Type B pancreatic cell (in vitro differentiated cells): ENCODE measurements around the gene SSBP3. TPM values are rescaled to one million over a fixed set of nuclear protein-coding genes. Genes with fewer than 3 reads are reported as not detected.

Experiments
- DNase-seq: peaks from one replicate; pipeline ENCODE4 v3.0.0; 2021; ENCODE audit warnings: mixed read lengths; ENCODE audit not compliant: unreplicated experiment; ENCODE audit errors: extremely low spot score
- H3K27ac Mint-ChIP-seq: 2 replicates; pipeline ENCODE4 v1.8.0; 2021; ENCODE audit warnings: mild to moderate bottlenecking, mixed read lengths
- H3K27me3 Mint-ChIP-seq: 2 replicates; pipeline ENCODE4 v1.8.0; 2021; ENCODE audit warnings: mixed read lengths
- H3K36me3 Mint-ChIP-seq: 2 replicates; pipeline ENCODE4 v1.8.0; 2021; ENCODE audit warnings: mixed read lengths
- H3K4me1 Mint-ChIP-seq: one replicate; pipeline ENCODE4 v1.8.0; 2021; ENCODE audit warnings: mixed read lengths; ENCODE audit not compliant: unreplicated experiment
- H3K4me3 Mint-ChIP-seq: 2 replicates; pipeline ENCODE4 v1.8.0; 2021; ENCODE audit warnings: mild to moderate bottlenecking, mixed read lengths
- H3K9me3 Mint-ChIP-seq: 2 replicates; pipeline ENCODE4 v1.8.0; 2021; ENCODE audit warnings: mixed read lengths
- CTCF ChIP-seq: fragments of 200-600 bp; sonication (generic); conservative IDR thresholded peaks from 2 replicates; pipeline ENCODE4 v1.5.0; 2021; ENCODE audit warnings: antibody characterized with exemption, mild to moderate bottlenecking
- total RNA-seq: library from RNA; stranded (reverse); gene quantifications from 2 replicates; pipeline ENCODE4 v1.2.1, GENCODE V29; 2021; ENCODE audit warnings: low replicate concordance

The SSBP3 gene
- total RNA-seq, 1 donor from 2014 or later, result 129 TPM

- H3K36me3 Mint-ChIP-seq, result peaks cover 14% of the 10 kb centered on the region
- H3K27ac Mint-ChIP-seq, result peak overlapping the region; percentile 26
- no peak overlapping the region for H3K4me3 Mint-ChIP-seq
- DNase-seq, result no peak
- H3K27me3 Mint-ChIP-seq, result no peaks in the 10 kb centered on the region
- peaks cover 44% of the 10 kb centered on the region for H3K4me1 Mint-ChIP-seq
- no peak for TF ChIP-seq CTCF
- H3K9me3 Mint-ChIP-seq, result no peaks in the 10 kb centered on the region
Observed at GRCh38 chr1:54279457-54279856, 126.7 kb downstream of the SSBP3 start.

- peaks cover 14% of the 10 kb centered on the region for H3K36me3 Mint-ChIP-seq
- TF ChIP-seq CTCF, result no peak
- DNase-seq, result no peak
- no peaks in the 10 kb centered on the region for H3K9me3 Mint-ChIP-seq
- peaks cover 45% of the 10 kb centered on the region for H3K4me1 Mint-ChIP-seq
- H3K4me3 Mint-ChIP-seq, result no peak overlapping the region
- no peaks in the 10 kb centered on the region for H3K27me3 Mint-ChIP-seq
- peak overlapping the region; percentile 26 for H3K27ac Mint-ChIP-seq
Observed at GRCh38 chr1:54278941-54279422, 127.2 kb downstream of the SSBP3 start.

GRCh38 chr1:54277451-54278341, 128.5 kb downstream of the SSBP3 start:
- no peak for DNase-seq
- H3K36me3 Mint-ChIP-seq, result peaks cover 14% of the 10 kb centered on the region
- no peak overlapping the region for H3K4me3 Mint-ChIP-seq
- no peaks in the 10 kb centered on the region for H3K9me3 Mint-ChIP-seq
- no peaks in the 10 kb centered on the region for H3K27me3 Mint-ChIP-seq
- peak overlapping the region; percentile 77 for H3K27ac Mint-ChIP-seq
- peaks cover 53% of the 10 kb centered on the region for H3K4me1 Mint-ChIP-seq
- TF ChIP-seq CTCF, result no peak

GRCh38 chr1:54276617-54277450, 129.4 kb downstream of the SSBP3 start:
- H3K9me3 Mint-ChIP-seq, result no peaks in the 10 kb centered on the region
- DNase-seq, result no peak
- H3K4me1 Mint-ChIP-seq, result peaks cover 49% of the 10 kb centered on the region
- no peak for TF ChIP-seq CTCF
- H3K36me3 Mint-ChIP-seq, result peaks cover 14% of the 10 kb centered on the region
- H3K27ac Mint-ChIP-seq, result peak overlapping the region; percentile 77
- no peaks in the 10 kb centered on the region for H3K27me3 Mint-ChIP-seq
- peak overlapping the region; percentile 54 for H3K4me3 Mint-ChIP-seq

GRCh38 chr1:54275349-54275748, 130.8 kb downstream of the SSBP3 start:
- peak overlapping the region; percentile 48 for H3K4me3 Mint-ChIP-seq
- TF ChIP-seq CTCF, result no peak
- no peak for DNase-seq

More at GRCh38 chr1:54275349-54275748, 130.8 kb downstream of the SSBP3 start:
- no peaks in the 10 kb centered on the region for H3K9me3 Mint-ChIP-seq
- peaks cover 10% of the 10 kb centered on the region for H3K36me3 Mint-ChIP-seq
- peak overlapping the region; percentile 64 for H3K27ac Mint-ChIP-seq
- peaks cover 45% of the 10 kb centered on the region for H3K4me1 Mint-ChIP-seq
- H3K27me3 Mint-ChIP-seq, result no peaks in the 10 kb centered on the region
